CD4-positive, alpha-beta T cell treated with Interferon gamma for 1 hour (primary cell): Measurements from ENCODE around the gene SFTPB.
"Not testable (repeated sequence)": the region's sequence is repeated elsewhere in the genome, so short reads cannot be mapped to it uniquely, and the experiment has no call there.

Source experiments
- DNase-seq: peaks from one replicate; pipeline ENCODE4 v3.0.0-alpha.2; 2020

The SFTPB gene

DNA sequence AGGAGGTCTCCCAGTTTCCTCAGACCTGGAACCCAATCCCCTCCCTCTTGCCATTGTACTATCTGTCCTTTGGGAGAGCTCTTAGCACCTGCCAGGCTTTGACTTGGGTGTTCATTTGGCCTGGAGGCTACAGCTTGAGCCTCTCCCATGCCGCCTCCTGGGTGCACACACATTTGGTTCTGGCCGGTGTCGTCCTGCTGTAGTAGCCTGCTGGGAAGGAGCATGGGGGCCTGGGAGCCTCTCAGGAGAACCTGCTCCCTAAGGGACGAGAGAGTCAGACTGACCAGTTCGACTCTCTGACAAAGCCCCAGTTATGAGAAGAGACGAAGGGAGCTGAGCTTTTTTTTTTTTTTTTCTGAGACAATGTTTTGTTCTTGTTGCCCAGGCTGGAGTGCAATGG, 7.4 kb upstream of the SFTPB start:
- no peak for DNase-seq

GRCh38 chr2:85674417-85674816, 6.4 kb upstream of the SFTPB start:
- DNase-seq = no peak

DNA sequence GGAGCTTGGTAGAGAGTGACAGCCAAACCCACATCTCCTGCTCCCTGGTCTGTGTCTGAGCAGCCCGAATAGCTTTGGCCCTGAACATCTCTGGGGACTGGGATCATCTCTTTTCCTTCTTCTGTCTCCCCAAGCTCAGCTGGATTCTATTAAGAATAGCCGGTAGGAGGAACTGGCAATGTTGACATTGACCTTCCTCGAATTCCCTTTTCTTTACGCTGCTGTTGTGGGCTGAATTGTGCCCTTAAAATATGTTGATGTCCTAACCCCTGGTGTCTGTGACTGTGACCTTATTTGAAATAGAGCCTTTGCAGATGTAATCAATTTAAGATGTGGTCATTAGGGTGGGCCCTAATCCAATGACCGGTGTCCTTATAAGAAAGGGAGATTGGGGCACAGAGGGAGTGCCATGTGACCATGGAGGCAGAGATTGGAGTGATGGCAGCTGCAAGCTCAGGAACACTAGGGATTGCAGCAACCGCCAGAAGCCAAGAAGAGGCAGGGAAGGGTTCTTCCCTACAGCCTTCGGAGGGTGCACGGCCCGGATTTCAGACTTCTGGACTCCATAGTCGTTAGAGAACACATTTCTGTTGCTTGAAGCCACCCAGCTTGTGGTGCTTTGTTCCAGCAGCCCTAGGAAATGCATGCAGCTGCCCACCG, 5.8 kb upstream of the SFTPB start:
- no peak for DNase-seq

DNA sequence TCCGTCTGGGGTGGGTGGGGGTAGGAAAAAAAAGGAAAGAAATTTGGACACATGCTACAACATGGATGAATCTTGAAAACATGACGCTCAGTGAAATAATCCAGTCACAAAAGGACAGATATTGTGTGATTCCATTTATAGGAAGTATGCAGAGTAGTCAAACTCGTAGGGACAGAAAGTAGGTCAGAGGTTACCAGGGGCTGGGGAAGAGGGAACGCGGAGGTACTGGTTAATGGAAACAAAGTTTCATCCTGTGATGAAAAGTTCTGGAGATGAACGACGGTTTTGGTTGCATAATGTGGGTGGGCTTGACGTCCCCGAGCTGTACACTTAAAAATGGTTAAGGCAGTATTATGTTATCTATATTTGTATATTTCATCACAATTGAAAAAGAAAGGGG, 4.5 kb upstream of the SFTPB start:
- no peak for DNase-seq

- DNase-seq = not testable (repeated sequence)
Measured at GRCh38 chr2:85670416-85670815, 2.4 kb upstream of the SFTPB start.

GRCh38 chr2:85669549-85669948, 1.6 kb upstream of the SFTPB start:
- no peak for DNase-seq

DNA sequence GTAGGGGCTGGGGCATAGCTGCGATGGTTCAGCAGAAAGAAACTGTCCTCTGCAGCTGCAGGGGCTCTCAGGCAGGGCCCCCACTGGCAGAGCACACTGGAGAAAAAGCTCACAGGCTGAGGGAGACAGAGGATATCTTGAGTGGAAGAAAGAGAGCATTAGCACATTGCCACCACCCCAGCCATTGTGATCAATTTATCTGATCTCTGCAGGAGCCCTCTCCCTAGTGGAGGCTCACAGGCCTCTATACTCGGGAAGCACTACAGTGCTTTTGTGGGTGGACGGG, 801 bp upstream of the SFTPB start:
- DNase-seq = no peak

- DNase-seq = no peak
Measured at GRCh38 chr2:85667561-85668008, 414 bp downstream of the SFTPB start.

DNA sequence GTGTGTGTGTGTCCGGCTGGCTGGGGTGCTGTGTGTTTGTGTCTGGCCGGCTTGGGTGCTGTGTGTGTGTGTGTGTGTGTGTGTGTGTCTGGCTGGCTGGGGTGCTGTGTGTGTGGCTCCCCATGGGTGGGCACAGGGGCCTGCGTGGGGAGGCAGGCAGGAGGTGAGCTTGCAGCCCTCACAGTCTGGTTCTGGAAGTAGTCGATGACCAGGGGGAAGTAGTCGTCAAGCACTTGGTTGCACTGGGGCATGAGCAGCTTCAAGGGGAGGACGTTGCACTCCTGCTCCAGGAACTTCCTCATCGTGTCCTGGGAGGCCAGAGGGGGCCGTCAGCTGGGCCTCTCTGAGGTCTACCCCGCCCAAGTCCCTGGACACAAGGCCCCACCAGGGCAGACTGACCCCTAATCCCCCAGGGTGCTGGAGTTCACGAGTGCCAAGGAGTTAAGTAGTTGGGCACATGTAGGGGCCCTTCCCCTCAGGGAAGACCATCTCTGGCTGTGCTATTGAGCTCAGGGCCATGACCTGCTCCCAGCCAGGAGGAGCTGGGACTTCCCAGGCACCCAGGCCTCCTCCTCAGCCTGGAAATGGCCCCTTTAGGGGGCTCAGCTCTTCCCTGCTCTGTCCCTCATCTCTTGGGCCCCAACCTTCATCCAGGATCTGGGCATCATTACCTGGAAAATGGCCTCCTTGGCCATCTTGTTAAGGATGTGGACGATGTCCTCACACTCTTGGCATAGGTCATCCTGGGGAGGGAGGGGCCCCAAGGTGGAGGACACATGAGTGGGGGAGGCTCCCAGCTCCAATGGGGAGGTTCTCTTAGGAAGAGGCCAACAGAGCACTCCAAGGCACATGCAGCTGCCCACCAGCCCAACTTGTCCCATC, 1.3 kb downstream of the SFTPB start:
- peak; percentile 29 for DNase-seq

DNA sequence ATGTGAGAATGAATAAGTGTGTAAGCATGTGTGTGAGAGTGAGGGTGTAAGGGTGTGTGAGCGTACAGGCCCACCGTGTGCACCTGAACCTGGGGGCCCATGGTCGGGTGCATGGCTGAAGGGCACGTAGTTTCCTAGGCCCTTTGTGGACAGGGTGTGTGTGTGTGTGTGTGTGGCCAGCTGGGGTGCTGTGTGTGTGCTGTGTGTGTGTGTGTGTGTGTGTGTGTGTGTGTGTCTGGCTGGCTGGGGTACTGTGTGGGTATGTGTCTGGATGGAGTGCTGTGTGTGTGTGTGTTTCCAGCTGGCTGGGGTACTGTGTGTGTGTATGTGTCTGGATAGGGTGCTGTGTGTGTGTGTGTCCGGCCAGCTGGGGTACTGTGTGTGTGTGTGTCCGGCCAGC, 2.0 kb downstream of the SFTPB start:
- DNase-seq = no peak

GRCh38 chr2:85665264-85665937, 2.6 kb downstream of the SFTPB start:
- DNase-seq = no peak

- DNase-seq = no peak
Measured at GRCh38 chr2:85663594-85664565, 4.1 kb downstream of the SFTPB start.

DNA sequence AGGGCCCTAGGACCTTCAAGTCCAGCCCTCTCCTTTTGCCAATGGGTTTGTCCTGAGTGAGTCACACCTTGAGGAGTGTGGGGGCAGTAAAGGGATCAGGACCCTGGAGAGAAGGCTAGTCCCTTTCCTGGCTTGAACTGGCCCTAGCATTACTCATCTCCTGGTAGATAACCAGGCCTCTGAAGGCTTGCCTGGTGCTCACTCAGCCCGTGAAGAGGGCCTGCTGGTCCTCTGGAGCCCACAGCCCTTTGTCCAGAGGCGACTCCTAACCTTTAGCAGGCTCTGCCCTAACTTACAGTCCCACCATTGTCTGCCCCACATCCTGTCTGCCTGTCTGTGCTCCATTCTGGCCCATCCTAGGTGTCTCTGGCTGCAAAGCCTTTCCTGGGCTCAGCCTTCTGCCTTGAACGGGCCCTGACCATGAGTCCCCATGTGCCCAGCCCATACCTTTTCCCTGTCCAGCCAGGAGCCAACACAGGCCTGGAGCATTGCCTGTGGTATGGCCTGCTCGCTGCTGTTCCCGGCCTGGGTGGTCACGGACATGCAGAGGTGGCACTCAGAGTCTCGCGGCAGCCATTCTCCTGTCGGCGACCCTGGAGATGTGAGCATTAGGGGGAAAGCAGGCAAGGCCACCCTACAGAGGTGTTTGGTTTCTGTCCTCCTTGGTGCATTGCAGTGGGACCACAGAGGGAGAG, 5.0 kb downstream of the SFTPB start:
- no peak for DNase-seq

GRCh38 chr2:85661139-85661858, 6.7 kb downstream of the SFTPB start:
- DNase-seq = no peak

- DNase-seq = no peak
Measured at GRCh38 chr2:85660725-85661124, 7.3 kb downstream of the SFTPB start.

DNA sequence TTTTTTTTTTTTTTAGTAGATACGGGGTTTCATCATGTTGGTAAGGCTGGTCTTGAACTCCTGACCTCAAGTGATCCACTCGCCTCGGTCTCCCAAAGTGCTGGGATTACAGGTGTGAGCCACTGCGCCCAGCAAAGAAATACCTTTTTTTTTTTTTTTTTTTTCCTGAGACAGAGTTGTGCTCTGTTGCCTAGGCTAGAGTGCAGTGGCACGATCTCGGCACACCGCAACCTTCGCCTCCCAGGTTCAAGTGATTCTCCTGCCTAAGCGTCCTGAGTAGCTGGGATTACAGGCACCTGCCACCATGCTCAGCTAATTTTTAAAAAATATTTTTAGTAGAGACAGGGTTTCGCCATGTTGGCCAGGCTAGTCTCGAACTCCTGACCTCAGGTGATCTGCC, 7.7 kb downstream of the SFTPB start:
- DNase-seq = not testable (repeated sequence)

- no peak for DNase-seq
Measured at GRCh38 chr2:85659324-85659981, 8.5 kb downstream of the SFTPB start.

GRCh38 chr2:85657399-85657798, 10.6 kb downstream of the SFTPB start:
- not testable (repeated sequence) for DNase-seq

- no peak for DNase-seq
Measured at GRCh38 chr2:85656468-85656867, 11.5 kb downstream of the SFTPB start.

DNA sequence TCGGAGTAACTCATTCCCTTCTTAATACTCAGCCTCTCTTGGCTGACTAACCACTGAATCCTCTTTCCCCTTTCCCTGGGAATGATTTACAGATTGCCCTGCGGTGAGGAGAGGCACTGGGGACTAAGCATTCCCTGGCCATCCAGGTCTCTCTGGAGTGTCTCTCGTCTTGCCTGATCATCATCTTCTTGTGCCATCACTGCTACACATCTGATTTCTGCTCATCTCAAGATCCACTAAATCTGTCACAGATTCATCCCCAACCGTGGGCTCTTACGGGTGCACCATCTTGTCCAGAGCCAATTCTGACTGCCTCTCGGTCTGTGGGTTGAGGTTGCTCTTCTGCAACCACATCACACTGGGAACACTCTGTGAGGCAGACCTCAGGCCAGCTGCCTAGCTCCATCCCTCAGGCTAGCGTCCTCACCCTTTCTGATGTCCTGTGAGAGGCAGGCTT, 12.0 kb downstream of the SFTPB start:
- DNase-seq = no peak

DNA sequence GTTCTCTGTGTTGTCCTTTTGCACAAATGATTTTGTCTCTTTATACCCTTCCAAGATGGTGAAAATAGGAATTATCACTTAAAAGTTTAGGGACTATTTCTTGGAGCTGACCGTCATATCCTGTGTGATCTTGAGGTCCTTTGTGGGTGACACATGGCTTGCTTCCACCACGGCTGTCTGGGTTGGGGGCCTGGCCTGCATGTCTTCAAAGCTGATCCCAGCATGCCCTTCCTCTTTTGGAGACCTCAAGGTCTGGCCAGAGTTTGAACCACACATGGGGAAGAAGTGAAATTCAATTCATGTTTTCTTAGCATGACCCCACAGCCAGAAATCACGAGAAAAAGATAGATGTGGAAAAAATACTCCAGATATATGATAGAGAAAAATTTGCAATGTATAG, 14.0 kb downstream of the SFTPB start:
- peak; percentile 13 for DNase-seq
